Cardiac septum (tissue), 1 donor: Measurements from ENCODE around the gene SLC27A1. TPM values are rescaled to one million over a fixed set of nuclear protein-coding genes. Genes with fewer than 3 reads are reported as not detected.
"Not testable (repeated sequence)": the region's sequence is repeated elsewhere in the genome, so short reads cannot be mapped to it uniquely, and the experiment has no call there.

ENCODE experiments used
- DNase-seq: peaks from one replicate; pipeline ENCODE4 v3.0.0-alpha.2; 2020; ENCODE audit warnings: low spot score
- intact Hi-C: fragments of 100-400 bp; cut with DNase I; formaldehyde crosslinking; loops from one replicate; pipeline ENCODE4 v1.14.0; 2022
- total RNA-seq: library from RNA; stranded (reverse); fragmentation: NEBNext Ultra II Directional; extraction: Animal tissue kit (Norgen Biotek cat#: 25700); gene quantifications from one replicate; pipeline ENCODE4 v1.2.1, GENCODE V29; 2021
- donor health status: DM: no; HTN: no; CAD: no.

SLC27A1 gene
- total RNA-seq, 1 donor from 2014 or later: 35.9 TPM

- intact Hi-C loops: no loop called here
- DNase-seq: no peak
Observed at GRCh38 chr19:17455308-17456123, 14.8 kb upstream of the SLC27A1 start.

- intact Hi-C loops: no loop called here
- no peak for DNase-seq
Observed at GRCh38 chr19:17456127-17456526, 14.2 kb upstream of the SLC27A1 start.

- no peak for DNase-seq
Observed at GRCh38 chr19:17457616-17458015, 12.7 kb upstream of the SLC27A1 start.

GRCh38 chr19:17458970-17459369 lies 11.4 kb upstream of the SLC27A1 start:
- no peak for DNase-seq
- intact Hi-C loops: no loop called here

More at GRCh38 chr19:17457616-17458015, 12.7 kb upstream of the SLC27A1 start:
- intact Hi-C loops: no loop called here

GRCh38 chr19:17460372-17461230 lies 9.7 kb upstream of the SLC27A1 start, which contains the start of gene NXNL1:
Gene NXNL1 (minus strand): TSS chr19:17460926. CDS start chr19:17460869, 57 bp downstream.
- intact Hi-C loops: no loop called here
- no peak for DNase-seq

GRCh38 chr19:17466487-17466850 lies 3.9 kb upstream of the SLC27A1 start:
- DNase-seq: no peak

GRCh38 chr19:17467471-17468301 lies 2.6 kb upstream of the SLC27A1 start:
- no peak for DNase-seq
- intact Hi-C loops: loop anchor here (5.0 kb wide), 2 partner anchors 75 to 120 kb away; partner anchors contain the start of gene CCDC194

More at GRCh38 chr19:17466487-17466850, 3.9 kb upstream of the SLC27A1 start:
- intact Hi-C loops: loop anchor here (5.0 kb wide), 2 partner anchors 74 to 119 kb away; partner anchors contain the start of gene CCDC194

- intact Hi-C loops: loop anchor here (5.0 kb wide), 2 partner anchors 76 to 121 kb away; partner anchors contain the start of gene CCDC194
- DNase-seq: peak; percentile 90
Observed at GRCh38 chr19:17468302-17469091, 1.8 kb upstream of the SLC27A1 start.

- intact Hi-C loops: loop anchor here (5.0 kb wide), 2 partner anchors 77 to 122 kb away; partner anchors contain the start of gene CCDC194
Observed at GRCh38 chr19:17469092-17469480, 1.2 kb upstream of the SLC27A1 start.

GRCh38 chr19:17469481-17470067 lies 750 bp upstream of the SLC27A1 start:
- DNase-seq: peak; percentile 96
- intact Hi-C loops: loop anchor here (5.0 kb wide), 2 partner anchors 77 to 122 kb away; partner anchors contain the start of gene CCDC194

More at GRCh38 chr19:17469092-17469480, 1.2 kb upstream of the SLC27A1 start:
- no peak for DNase-seq

GRCh38 chr19:17471410-17472125 lies 1.2 kb downstream of the SLC27A1 start:
- intact Hi-C loops: no loop called here
- DNase-seq: no peak

- DNase-seq: no peak
- intact Hi-C loops: no loop called here
Observed at GRCh38 chr19:17473041-17473440, 2.7 kb downstream of the SLC27A1 start.

- intact Hi-C loops, DNase-seq: not testable (repeated sequence)
Observed at GRCh38 chr19:17475011-17475540, 4.8 kb downstream of the SLC27A1 start.

GRCh38 chr19:17475541-17476115 lies 5.3 kb downstream of the SLC27A1 start:
- intact Hi-C loops: no loop called here

GRCh38 chr19:17479325-17479791 lies 9.0 kb downstream of the SLC27A1 start:
- no peak for DNase-seq
- intact Hi-C loops: no loop called here

More at GRCh38 chr19:17475541-17476115, 5.3 kb downstream of the SLC27A1 start:
- peak; percentile 82 for DNase-seq

GRCh38 chr19:17481986-17482385 lies 11.7 kb downstream of the SLC27A1 start:
- intact Hi-C loops: no loop called here

More at GRCh38 chr19:17481986-17482385, 11.7 kb downstream of the SLC27A1 start:
- DNase-seq: no peak
